OCI-LY3 (cell line): ENCODE results near the gene RCOR2.

ENCODE experiments used
- H2AFZ ChIP-seq: fragments of 200-600, 300-600 bp; shearing (Covaris generic); 2 replicates; pipeline ENCODE4 v1.6.0; 2014; ENCODE audit warnings: antibody characterized with exemption, low read depth, low read length
- H3K27ac ChIP-seq: fragments of 200-600, 300-600 bp; sonication (generic); 2 replicates; pipeline ENCODE4 v1.5.1; 2014; ENCODE audit warnings: mild to moderate bottlenecking, low read length, moderate library complexity, mixed read lengths
- H3K27me3 ChIP-seq: fragments of 200-600, 300-600 bp; sonication (generic); 2 replicates; pipeline ENCODE4 v1.6.1; 2014; ENCODE audit warnings: low read depth, low read length, mixed read lengths
- H3K36me3 ChIP-seq: fragments of 200-600, 300-600 bp; sonication (generic); replicated peaks from 2 replicates; pipeline ENCODE3; 2014; ENCODE audit warnings: low read depth, low read length, mixed read lengths
- H3K4me1 ChIP-seq: fragments of 300-600, 200-600 bp; sonication (generic); 2 replicates; pipeline ENCODE4 v1.6.1; 2014; ENCODE audit warnings: low read length, mixed read lengths
- H3K4me2 ChIP-seq: fragments of 200-600, 300-600 bp; sonication (generic); 2 replicates; pipeline ENCODE4 v1.6.1; 2014; ENCODE audit warnings: low read length, mixed read lengths
- H3K4me3 ChIP-seq: fragments of 300-600, 200-600 bp; sonication (generic); 2 replicates; pipeline ENCODE4 v1.5.1; 2014; ENCODE audit warnings: antibody characterized with exemption, mild to moderate bottlenecking, low read length, moderate library complexity
- H3K79me2 ChIP-seq: fragments of 300-600, 200-600 bp; shearing (Covaris generic); 2 replicates; pipeline ENCODE4 v1.6.1; 2014; ENCODE audit warnings: mild to moderate bottlenecking, low read length, mixed read lengths
- H3K9ac ChIP-seq: fragments of 300-600, 200-600 bp; shearing (Covaris generic); 2 replicates; pipeline ENCODE4 v1.6.0; 2014; ENCODE audit warnings: mild to moderate bottlenecking, low read length, moderate library complexity
- H3K9me3 ChIP-seq: fragments of 200-600, 300-600 bp; shearing (Covaris generic); 2 replicates; pipeline ENCODE4 v1.6.1; 2014; ENCODE audit warnings: low read length, mixed read lengths; ENCODE audit not compliant: insufficient read depth
- H4K20me1 ChIP-seq: fragments of 200-600, 300-600 bp; sonication (generic); 2 replicates; pipeline ENCODE4 v1.6.1; 2016; ENCODE audit warnings: low read length, mixed read lengths; ENCODE audit not compliant: insufficient read depth
- EZH2phosphoT487 ChIP-seq: fragments of 200-600 bp; shearing (Covaris generic); IDR thresholded peaks from 2 replicates; pipeline ENCODE4 v1.6.1; 2018; ENCODE audit warnings: antibody characterized with exemption, mixed run types, low read depth
- TF ChIP-seq, protein P1 (sequence below): fragments of 200-600, 300-600 bp; sonication (generic); IDR thresholded peaks from 2 replicates; pipeline ENCODE4 v1.5.1; 2014; ENCODE audit warnings: antibody characterized with exemption, low read length, low read depth

Gene RCOR2

GRCh38 chr11:63944987-63945386 is 28.0 kb upstream of the RCOR2 start:
- TF ChIP-seq, protein P1, sequence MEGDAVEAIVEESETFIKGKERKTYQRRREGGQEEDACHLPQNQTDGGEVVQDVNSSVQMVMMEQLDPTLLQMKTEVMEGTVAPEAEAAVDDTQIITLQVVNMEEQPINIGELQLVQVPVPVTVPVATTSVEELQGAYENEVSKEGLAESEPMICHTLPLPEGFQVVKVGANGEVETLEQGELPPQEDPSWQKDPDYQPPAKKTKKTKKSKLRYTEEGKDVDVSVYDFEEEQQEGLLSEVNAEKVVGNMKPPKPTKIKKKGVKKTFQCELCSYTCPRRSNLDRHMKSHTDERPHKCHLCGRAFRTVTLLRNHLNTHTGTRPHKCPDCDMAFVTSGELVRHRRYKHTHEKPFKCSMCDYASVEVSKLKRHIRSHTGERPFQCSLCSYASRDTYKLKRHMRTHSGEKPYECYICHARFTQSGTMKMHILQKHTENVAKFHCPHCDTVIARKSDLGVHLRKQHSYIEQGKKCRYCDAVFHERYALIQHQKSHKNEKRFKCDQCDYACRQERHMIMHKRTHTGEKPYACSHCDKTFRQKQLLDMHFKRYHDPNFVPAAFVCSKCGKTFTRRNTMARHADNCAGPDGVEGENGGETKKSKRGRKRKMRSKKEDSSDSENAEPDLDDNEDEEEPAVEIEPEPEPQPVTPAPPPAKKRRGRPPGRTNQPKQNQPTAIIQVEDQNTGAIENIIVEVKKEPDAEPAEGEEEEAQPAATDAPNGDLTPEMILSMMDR = no peak
- no peak for TF ChIP-seq EZH2phosphoT487
- Histone ChIP-seq H3K9me3 (no peaks in the 10 kb centered on the region), H3K4me2 (no peak overlapping the region), H3K4me1 (peaks cover 8% of the 10 kb centered on the region), H3K9ac (no peak overlapping the region), H3K4me3 (no peak overlapping the region), H2AFZ (no peak overlapping the region), H3K27me3 (no peaks in the 10 kb centered on the region), H4K20me1 (peaks cover 19% of the 10 kb centered on the region), H3K79me2 (peaks cover 39% of the 10 kb centered on the region), H3K36me3 (peaks cover 13% of the 10 kb centered on the region), H3K27ac (no peak overlapping the region)

DNA sequence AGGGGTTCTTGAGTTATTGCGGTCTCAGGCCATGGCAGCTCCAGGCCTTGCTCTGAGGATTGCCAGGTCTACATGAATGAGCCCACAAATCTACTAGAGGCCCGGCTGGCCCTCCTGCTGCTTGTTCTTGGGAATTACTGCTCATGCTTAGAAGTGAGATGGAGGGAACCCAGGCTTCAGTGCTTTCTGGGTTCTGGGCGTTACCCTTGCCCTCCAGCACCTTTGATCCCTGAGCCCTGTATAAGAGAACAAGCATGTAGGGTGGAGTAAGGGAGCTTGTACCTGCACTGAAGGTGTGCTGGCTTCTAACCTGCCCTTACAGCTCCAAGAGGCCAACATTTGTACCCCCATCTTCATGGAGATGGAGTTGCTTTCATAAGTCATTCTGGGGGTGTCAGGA is 25.8 kb upstream of the RCOR2 start:
- peaks cover 13% of the 10 kb centered on the region for H3K4me1 ChIP-seq
- TF ChIP-seq, protein P1 = no peak
- no peak for TF ChIP-seq EZH2phosphoT487
- H3K27ac ChIP-seq = no peak overlapping the region
- H3K4me2 ChIP-seq = no peak overlapping the region
- H3K79me2 ChIP-seq = peaks cover 51% of the 10 kb centered on the region
- no peak overlapping the region for H2AFZ ChIP-seq
- H4K20me1 ChIP-seq = peaks cover 19% of the 10 kb centered on the region
- H3K36me3 ChIP-seq = peaks cover 13% of the 10 kb centered on the region
- H3K4me3 ChIP-seq = no peak overlapping the region
- no peaks in the 10 kb centered on the region for H3K9me3 ChIP-seq
- H3K9ac ChIP-seq = no peak overlapping the region
- no peaks in the 10 kb centered on the region for H3K27me3 ChIP-seq

GRCh38 chr11:63941901-63942300 is 24.9 kb upstream of the RCOR2 start:
- Histone ChIP-seq H3K27me3 (no peaks in the 10 kb centered on the region), H3K9me3 (no peaks in the 10 kb centered on the region), H2AFZ (no peak overlapping the region), H3K9ac (no peak overlapping the region), H3K79me2 (peaks cover 51% of the 10 kb centered on the region), H3K36me3 (peaks cover 12% of the 10 kb centered on the region), H3K4me1 (peaks cover 17% of the 10 kb centered on the region), H3K27ac (no peak overlapping the region), H4K20me1 (peaks cover 19% of the 10 kb centered on the region), H3K4me2 (no peak overlapping the region), H3K4me3 (no peak overlapping the region)
- TF ChIP-seq, protein P1 = no peak
- TF ChIP-seq EZH2phosphoT487 = no peak

- TF ChIP-seq EZH2phosphoT487 = no peak
- TF ChIP-seq, protein P1 = no peak
- H3K4me2 ChIP-seq = no peak overlapping the region
- no peak overlapping the region for H3K27ac ChIP-seq
- H3K79me2 ChIP-seq = peaks cover 51% of the 10 kb centered on the region
- H3K36me3 ChIP-seq = peaks cover 9% of the 10 kb centered on the region
- H3K9me3 ChIP-seq = no peaks in the 10 kb centered on the region
- peaks cover 17% of the 10 kb centered on the region for H3K4me1 ChIP-seq
- H4K20me1 ChIP-seq = peaks cover 19% of the 10 kb centered on the region
- no peaks in the 10 kb centered on the region for H3K27me3 ChIP-seq
- no peak overlapping the region for H3K9ac ChIP-seq
- no peak overlapping the region for H3K4me3 ChIP-seq
- no peak overlapping the region for H2AFZ ChIP-seq
Observed at GRCh38 chr11:63940786-63941185, 23.8 kb upstream of the RCOR2 start.
